HG03045 (cell line): ENCODE measurements around the gene ZNF500.
A peak's percentile ranks its signal among the peaks of the same experiment; 100 is the strongest.

Experiments used
- ATAC-seq: cut with Tn5 transposase; IDR thresholded peaks from one replicate; pipeline ENCODE4 v1.9.1; 2021; ENCODE audit warnings: mild to moderate bottlenecking, moderate library complexity; ENCODE audit not compliant: unreplicated experiment

ZNF500 gene

GRCh38 chr16:4766875-4767628, at the start of gene ZNF500:
TSS of gene ZNF500 (minus strand) at chr16:4767162. CDS start at chr16:4765978, 1,184 bp downstream.
- peak; percentile 73 for ATAC-seq

- ATAC-seq = no peak
Measured at GRCh38 chr16:4814542-4815173, 47.7 kb upstream of the ZNF500 start.

GRCh38 chr16:4814046-4814445, 47.1 kb upstream of the ZNF500 start:
- no peak for ATAC-seq

GRCh38 chr16:4813251-4814003, 46.5 kb upstream of the ZNF500 start:
- ATAC-seq = no peak

- no peak for ATAC-seq
Measured at GRCh38 chr16:4811773-4812172, 44.8 kb upstream of the ZNF500 start.

- ATAC-seq = no peak
Measured at GRCh38 chr16:4811242-4811641, 44.3 kb upstream of the ZNF500 start.

- no peak for ATAC-seq
Measured at GRCh38 chr16:4806280-4806679, 39.3 kb upstream of the ZNF500 start.

GRCh38 chr16:4805231-4805630, 38.3 kb upstream of the ZNF500 start:
- no peak for ATAC-seq

GRCh38 chr16:4803898-4804762, 37.2 kb upstream of the ZNF500 start:
- no peak for ATAC-seq

- no peak for ATAC-seq
Measured at GRCh38 chr16:4803401-4803844, 36.5 kb upstream of the ZNF500 start.

- ATAC-seq = peak; percentile 90
Measured at GRCh38 chr16:4802659-4803287, 35.8 kb upstream of the ZNF500 start.

- ATAC-seq = peak; percentile 62
Measured at GRCh38 chr16:4801962-4802658, 35.1 kb upstream of the ZNF500 start, which contains the start of gene ROGDI. TSS of gene ROGDI (minus strand) at chr16:4802633. CDS start at chr16:4802571, 62 bp downstream.

GRCh38 chr16:4801051-4801961, 34.3 kb upstream of the ZNF500 start:
- ATAC-seq = no peak

- ATAC-seq = no peak
Measured at GRCh38 chr16:4800290-4801041, 33.5 kb upstream of the ZNF500 start.

- no peak for ATAC-seq
Measured at GRCh38 chr16:4799171-4799855, 32.4 kb upstream of the ZNF500 start.

GRCh38 chr16:4798456-4798855, 31.5 kb upstream of the ZNF500 start:
- ATAC-seq = no peak

- ATAC-seq = no peak
Measured at GRCh38 chr16:4797805-4798252, 30.9 kb upstream of the ZNF500 start.
